ENCODE results near the gene SMCP. TPM values are rescaled to one million over a fixed set of nuclear protein-coding genes. Genes with fewer than 3 reads are reported as not detected.

The SMCP gene
- total RNA-seq, 1 experiment from 2014 or later, result not detected

DNA sequence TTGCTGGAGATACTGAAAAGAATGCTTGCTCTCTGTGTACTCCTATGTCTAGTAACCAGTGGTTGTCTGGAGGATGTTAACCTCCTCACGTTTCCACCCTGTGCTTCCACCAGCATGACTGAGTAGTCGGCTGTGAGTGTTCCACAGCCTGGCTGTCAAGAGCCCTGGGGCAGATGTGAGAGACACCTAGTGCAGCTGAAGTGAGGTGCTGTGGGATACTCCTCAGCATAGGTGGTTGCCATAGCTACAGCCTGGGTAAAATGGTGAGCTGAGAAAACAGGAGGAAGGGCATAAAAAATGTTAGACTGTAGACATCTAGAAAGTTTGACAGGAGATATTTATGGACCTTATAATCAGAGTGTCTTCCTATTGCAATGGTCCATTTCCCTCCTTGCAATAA is 46.1 kb downstream of the SMCP start:
- TF ChIP-seq TCF7L2 (IDR thresholded peaks at IDR 0.05; ENCODE audit: low read depth, low read length), result no peak
- TF ChIP-seq, protein P1, sequence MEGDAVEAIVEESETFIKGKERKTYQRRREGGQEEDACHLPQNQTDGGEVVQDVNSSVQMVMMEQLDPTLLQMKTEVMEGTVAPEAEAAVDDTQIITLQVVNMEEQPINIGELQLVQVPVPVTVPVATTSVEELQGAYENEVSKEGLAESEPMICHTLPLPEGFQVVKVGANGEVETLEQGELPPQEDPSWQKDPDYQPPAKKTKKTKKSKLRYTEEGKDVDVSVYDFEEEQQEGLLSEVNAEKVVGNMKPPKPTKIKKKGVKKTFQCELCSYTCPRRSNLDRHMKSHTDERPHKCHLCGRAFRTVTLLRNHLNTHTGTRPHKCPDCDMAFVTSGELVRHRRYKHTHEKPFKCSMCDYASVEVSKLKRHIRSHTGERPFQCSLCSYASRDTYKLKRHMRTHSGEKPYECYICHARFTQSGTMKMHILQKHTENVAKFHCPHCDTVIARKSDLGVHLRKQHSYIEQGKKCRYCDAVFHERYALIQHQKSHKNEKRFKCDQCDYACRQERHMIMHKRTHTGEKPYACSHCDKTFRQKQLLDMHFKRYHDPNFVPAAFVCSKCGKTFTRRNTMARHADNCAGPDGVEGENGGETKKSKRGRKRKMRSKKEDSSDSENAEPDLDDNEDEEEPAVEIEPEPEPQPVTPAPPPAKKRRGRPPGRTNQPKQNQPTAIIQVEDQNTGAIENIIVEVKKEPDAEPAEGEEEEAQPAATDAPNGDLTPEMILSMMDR (IDR thresholded peaks at IDR 0.05), result no peak
- no peak for TF ChIP-seq SIN3A (IDR thresholded peaks at IDR 0.05; ENCODE audit: borderline replicate concordance, insufficient read depth, low read depth, low read length)
- no peak for TF ChIP-seq POLR2AphosphoS5 (IDR thresholded peaks at IDR 0.05; ENCODE audit: low read depth, low read length)
- TF ChIP-seq, protein P2, sequence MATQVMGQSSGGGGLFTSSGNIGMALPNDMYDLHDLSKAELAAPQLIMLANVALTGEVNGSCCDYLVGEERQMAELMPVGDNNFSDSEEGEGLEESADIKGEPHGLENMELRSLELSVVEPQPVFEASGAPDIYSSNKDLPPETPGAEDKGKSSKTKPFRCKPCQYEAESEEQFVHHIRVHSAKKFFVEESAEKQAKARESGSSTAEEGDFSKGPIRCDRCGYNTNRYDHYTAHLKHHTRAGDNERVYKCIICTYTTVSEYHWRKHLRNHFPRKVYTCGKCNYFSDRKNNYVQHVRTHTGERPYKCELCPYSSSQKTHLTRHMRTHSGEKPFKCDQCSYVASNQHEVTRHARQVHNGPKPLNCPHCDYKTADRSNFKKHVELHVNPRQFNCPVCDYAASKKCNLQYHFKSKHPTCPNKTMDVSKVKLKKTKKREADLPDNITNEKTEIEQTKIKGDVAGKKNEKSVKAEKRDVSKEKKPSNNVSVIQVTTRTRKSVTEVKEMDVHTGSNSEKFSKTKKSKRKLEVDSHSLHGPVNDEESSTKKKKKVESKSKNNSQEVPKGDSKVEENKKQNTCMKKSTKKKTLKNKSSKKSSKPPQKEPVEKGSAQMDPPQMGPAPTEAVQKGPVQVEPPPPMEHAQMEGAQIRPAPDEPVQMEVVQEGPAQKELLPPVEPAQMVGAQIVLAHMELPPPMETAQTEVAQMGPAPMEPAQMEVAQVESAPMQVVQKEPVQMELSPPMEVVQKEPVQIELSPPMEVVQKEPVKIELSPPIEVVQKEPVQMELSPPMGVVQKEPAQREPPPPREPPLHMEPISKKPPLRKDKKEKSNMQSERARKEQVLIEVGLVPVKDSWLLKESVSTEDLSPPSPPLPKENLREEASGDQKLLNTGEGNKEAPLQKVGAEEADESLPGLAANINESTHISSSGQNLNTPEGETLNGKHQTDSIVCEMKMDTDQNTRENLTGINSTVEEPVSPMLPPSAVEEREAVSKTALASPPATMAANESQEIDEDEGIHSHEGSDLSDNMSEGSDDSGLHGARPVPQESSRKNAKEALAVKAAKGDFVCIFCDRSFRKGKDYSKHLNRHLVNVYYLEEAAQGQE (IDR thresholded peaks at IDR 0.05; ENCODE audit: insufficient read depth in 1 of 2, low read depth in 2 of 2, low read length in 1 of 2), result no peak
- in situ Hi-C loops (cut with HindIII; ENCODE audit: low pct_unique_long_range_greater_than_20kb, low sequenced_read_pairs), result no loop called here
- ChIA-PET CTCF (no interaction called here), POLR2A (no interaction called here)
- Histone ChIP-seq H3K4me3 (ENCODE audit: low read depth in 2 of 2, low read length in 2 of 2) (no peak overlapping the region), H3K4me1 (ENCODE audit: control insufficient read depth, insufficient read depth, low read length) (no peaks in the 10 kb centered on the region), H3K27ac (ENCODE audit: low read length) (no peak overlapping the region), H3K9me3 (ENCODE audit: control insufficient read depth, insufficient read depth, low read depth, low read length) (no peaks in the 10 kb centered on the region), H3K27me3 (ENCODE audit: control insufficient read depth, insufficient read depth, low read length) (no peaks in the 10 kb centered on the region), H3K36me3 (ENCODE audit: control insufficient read depth, insufficient read depth, low read length) (no peaks in the 10 kb centered on the region)
- ATAC-seq, result no peak
- no TSS peak for BruUV-seq (replicated peaks)
- intact Hi-C loops (cut with micrococcal nuclease; ENCODE audit: unreplicated experiment), result loop anchor here (5.0 kb wide), 1 partner anchor 52 kb away; no protein-coding TSS in a partner anchor
- no peak for DNase-seq (ENCODE audit: low read depth, low spot score)

DNA sequence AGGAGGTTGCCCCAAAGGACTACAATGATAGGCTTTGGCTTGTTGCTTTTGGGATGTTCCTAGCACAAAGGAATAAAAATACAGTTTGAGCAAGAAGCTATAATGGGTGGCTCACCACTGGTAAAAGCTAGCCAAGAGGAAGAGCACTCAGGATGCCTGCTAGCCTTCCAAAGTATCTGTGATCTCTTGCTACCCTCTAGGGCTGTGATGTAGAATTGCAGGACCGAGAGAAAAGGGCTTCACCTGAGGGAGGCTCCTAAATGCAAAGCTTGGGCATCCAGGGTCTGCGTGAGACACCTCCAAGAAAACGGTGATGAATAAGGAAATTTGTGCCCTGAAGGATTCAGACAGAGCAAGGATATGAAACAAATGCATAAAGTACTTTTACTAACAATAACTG is 48.0 kb downstream of the SMCP start:
- DNase-seq (ENCODE audit: low read depth, low spot score) (peak; percentile 10), ATAC-seq (no peak)
- H3K4me3 ChIP-seq (ENCODE audit: low read depth in 2 of 2, low read length in 2 of 2), result no peak overlapping the region
- no peaks in the 10 kb centered on the region for H3K36me3 ChIP-seq (ENCODE audit: control insufficient read depth, insufficient read depth, low read length)
- TF ChIP-seq TCF7L2 (IDR thresholded peaks at IDR 0.05; ENCODE audit: low read depth, low read length), result no peak
- TF ChIP-seq, protein P1 (IDR thresholded peaks at IDR 0.05), result peak; percentile 42
- H3K9me3 ChIP-seq (ENCODE audit: control insufficient read depth, insufficient read depth, low read depth, low read length), result no peaks in the 10 kb centered on the region
- ChIA-PET POLR2A (no interaction called here), CTCF (no interaction called here)
- no TSS peak for BruUV-seq (replicated peaks)
- in situ Hi-C loops (cut with HindIII; ENCODE audit: low pct_unique_long_range_greater_than_20kb, low sequenced_read_pairs), result no loop called here
- intact Hi-C loops (cut with micrococcal nuclease; ENCODE audit: unreplicated experiment), result no loop called here
- H3K27me3 ChIP-seq (ENCODE audit: control insufficient read depth, insufficient read depth, low read length), result no peaks in the 10 kb centered on the region
- no peaks in the 10 kb centered on the region for H3K4me1 ChIP-seq (ENCODE audit: control insufficient read depth, insufficient read depth, low read length)
- H3K27ac ChIP-seq (ENCODE audit: low read length), result no peak overlapping the region

Measured in Panc1 (cell line).